Measurements from ENCODE around the gene SLC45A2.

- TF ChIP-seq POLR2A (IDR thresholded peaks at IDR 0.05): no peak
- TF ChIP-seq CTCF (IDR thresholded peaks at IDR 0.05): no peak
These were observed 28.3 kb upstream of the SLC45A2 start for GRCh38 chr5:34012791-34013190.
